ENCODE data around the gene SPEF2. TPM values are rescaled to one million over a fixed set of nuclear protein-coding genes. Genes with fewer than 3 reads are reported as not detected.

The SPEF2 gene
- total RNA-seq, 1 experiment from 2014 or later: 0.84 TPM

DNA sequence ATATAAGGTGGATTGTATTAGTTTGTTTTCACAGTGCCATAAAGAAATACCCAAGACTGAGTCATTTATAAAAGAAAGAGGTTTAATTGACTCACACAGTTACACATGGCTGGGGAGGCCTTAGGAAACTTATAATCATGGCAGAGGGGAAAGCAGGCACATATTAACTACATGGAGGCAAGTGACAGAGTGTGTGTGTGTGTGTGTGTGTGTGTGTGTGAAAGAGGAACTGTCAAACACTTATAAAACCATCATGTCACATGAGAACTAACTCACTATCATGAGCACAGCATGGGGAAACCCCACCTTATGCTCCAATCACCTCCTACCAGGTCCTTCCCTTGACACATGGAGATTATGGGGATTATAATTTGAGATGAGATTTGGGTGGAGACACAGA, 118.6 kb downstream of the SPEF2 start:
- no peak for DNase-seq (ENCODE audit: low read depth)

DNA sequence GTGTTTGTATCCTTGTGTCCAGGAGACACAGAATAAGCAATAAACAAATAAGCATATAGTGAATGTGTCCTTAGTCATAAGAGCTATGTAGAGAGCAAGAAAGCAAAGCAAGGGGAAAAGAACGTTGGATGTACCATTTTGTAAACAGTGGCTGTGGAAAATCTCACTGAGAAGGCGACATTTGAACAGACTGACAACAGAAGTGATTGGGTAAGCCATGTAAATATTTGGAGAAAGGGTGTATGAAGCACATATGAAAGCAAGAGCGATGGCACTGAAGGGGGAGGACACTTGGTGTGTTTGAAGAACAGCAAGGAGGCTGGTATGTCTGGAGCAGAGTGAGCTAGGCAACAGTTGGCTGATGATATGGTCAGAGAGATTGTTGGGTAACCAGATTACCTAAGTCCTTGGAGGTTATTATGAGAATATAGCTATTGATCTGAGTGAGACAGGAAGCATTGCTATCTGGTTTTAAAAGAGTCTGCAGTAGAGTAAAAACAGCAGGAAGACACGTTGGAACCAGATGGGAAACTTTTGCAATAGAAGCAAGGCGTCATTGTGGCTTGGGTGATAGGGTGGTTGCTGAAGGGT, 123.6 kb downstream of the SPEF2 start:
- peak; percentile 26 for DNase-seq (ENCODE audit: low read depth)

DNA sequence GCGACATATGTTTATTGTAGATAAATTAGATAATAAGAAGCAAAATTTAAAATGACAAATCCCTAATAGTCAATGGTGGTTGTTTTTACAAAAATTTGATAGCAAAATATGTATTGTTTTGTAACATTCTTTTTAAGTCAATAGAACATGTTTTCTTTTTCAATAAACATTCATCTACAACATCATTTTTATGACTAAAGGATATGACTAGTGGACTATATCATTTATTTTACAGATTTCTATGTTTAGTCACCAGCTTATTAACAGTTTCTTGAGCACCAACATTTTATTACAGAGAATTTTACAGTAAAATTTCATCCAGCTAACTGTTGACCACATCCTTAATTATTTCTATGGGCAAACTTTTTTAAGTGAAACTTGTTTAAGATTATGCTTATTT, 124.3 kb downstream of the SPEF2 start:
- DNase-seq (ENCODE audit: low read depth): no peak

DNA sequence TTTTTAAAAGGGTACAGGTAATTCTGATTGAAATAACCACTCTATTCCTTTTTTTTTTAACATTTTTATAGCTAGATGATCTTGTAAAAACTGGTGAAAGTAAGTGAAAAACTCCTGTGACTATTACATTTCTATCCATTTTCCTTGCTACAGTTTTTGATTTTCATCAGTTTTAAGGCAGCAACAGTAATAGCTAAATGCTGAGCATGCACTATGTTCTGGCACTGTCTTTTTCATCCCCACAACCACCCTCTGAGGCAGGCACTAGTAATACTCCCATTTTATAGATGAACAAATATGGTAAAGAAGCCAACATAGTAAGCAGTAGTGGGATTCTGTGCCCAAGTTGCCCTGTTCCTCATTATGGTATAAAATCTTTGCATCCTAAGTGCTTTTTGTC, 126.0 kb downstream of the SPEF2 start:
- no peak for DNase-seq (ENCODE audit: low read depth)

DNA sequence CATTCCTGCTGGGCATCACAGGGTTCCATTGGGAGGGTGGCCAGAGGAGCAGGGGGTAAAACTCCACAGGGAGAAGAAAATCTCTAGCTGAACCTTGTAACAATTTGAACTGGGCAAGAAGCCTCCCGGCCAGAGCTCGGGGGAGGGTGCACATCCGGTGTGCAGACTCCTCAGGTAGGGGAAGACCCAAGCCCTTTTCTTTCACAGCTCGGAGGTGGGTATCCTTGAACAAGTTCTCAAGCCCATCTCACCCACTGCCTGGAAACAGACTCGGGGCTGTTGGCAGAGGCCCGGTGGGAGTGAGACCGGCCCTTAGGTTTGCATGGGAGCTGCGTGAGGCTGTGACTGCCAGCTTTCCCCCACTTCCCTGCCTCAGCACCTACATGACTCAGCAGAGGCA, 127.5 kb downstream of the SPEF2 start:
- no peak for DNase-seq (ENCODE audit: low read depth)

DNA sequence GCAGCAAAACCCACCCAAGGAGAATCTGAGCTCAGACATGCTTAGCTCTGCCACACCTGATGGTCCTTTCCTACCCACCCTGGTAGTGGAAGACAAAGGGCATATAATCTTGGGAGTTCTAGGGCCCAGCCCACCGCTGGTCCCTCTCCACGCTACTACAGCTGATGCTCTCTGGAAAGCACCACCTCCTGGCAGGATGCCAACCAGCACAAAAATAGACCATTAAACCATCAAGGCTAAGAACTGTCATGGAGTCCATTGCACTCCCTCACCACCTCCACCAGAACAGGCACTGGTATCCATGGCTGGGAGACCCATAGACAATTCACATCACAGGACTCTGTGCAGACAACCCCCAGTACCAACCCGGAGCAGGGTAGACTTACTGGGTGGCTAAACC, 128.0 kb downstream of the SPEF2 start:
- peak; percentile 7 for DNase-seq (ENCODE audit: low read depth)

DNA sequence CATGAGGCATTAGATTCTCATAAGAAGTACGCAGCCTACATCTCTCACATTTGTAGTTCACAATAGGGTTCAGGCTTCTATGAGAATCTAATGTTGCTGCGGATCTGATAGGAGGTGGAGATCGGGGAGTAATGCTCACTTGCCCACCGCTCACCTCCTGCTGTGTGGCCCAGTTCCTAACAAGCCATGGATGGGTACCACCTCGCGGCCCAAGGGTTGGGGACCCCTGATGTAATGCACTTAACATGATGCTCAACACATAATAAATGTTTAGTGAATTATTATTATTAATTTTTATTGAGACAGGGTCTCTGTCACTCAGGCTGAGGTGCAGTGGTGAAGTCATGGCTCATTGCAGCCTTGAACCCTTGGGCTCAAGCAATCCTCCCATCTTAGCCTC, 134.3 kb downstream of the SPEF2 start:
- no peak for DNase-seq (ENCODE audit: low read depth)

DNA sequence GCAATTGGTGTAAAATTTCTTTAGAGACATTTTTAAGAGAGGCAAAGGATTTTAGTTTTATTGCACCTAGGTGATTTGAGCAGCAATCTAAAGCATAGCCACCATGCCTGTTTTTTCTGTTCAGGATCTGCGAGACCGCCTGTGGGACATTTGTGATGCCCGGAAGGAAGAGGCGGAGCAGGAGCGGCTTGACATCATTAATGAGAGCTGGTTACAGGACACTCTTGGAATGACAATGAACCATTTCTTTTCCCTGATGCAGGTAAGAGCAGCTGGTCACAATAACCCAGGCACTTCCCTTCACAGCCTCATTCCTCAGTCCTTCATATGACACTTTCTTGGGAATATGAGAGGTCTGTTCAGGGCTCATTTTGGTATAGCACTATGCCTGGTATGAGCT, 135.8 kb downstream of the SPEF2 start:
- no peak for DNase-seq (ENCODE audit: low read depth)

DNA sequence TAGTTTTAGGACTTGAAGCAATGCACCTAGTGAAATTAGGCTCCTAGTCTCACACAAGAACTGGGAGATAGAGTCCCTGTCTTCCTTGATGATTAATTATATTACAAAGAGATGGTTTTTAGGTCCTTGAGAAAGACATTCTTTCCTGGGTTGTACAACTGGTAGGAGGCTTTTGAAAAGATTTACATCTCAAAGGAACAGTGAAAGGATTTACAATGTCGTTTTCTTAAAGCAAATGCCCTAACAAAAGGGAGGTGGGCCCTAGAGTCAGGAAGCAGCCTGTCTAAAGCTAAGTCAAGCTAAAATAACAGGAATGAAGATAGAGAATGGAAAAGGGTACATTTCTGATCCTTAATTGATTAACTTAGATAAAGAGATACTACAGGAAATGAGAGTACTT, 136.8 kb downstream of the SPEF2 start:
- DNase-seq (ENCODE audit: low read depth): no peak

DNA sequence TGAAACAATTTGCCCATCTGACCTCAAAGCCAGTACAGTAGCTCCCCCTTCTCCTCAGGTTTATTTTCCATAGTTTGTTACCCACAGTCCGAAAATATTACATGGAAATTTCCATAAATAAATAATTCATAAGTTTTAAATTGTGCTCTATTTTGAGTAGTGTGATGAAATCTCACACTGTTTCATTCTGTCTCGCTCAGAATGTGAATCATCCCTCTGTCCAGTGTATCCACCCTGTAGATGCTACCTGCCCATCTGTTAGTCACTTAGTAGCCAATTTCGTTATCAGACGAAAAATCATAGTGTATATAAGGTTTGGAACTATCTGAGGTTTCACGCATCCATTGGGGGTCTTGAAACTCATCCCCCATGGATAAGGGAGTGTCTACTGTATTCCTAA, 138.3 kb downstream of the SPEF2 start:
- DNase-seq (ENCODE audit: low read depth): no peak

DNA sequence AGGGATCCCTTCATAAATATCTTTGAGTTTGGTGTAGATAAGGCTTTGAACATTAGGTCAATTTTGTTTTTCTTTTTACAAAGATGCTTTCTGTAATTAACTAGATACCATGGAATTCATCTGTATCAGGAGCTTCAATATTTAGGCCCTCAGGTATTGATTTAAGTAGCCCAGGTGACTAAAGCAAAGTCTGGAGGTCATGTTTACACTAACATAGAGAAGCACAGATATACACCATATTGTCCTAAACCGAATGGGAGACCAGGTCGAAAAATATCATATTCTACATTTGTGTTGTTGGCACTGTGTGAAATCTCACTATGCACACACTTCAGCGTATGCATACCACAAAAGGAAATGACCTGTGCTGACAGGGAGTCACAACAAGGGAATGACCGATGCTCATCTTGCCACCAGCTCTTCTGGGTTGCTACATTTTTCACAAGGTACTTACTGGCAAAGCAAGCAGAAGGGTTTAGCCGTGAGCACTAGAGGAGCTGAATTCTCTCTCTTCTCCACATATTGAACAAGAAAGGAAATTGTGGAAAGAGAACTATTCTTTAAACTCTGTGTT, 140.6 kb downstream of the SPEF2 start:
- DNase-seq (ENCODE audit: low read depth): no peak

DNA sequence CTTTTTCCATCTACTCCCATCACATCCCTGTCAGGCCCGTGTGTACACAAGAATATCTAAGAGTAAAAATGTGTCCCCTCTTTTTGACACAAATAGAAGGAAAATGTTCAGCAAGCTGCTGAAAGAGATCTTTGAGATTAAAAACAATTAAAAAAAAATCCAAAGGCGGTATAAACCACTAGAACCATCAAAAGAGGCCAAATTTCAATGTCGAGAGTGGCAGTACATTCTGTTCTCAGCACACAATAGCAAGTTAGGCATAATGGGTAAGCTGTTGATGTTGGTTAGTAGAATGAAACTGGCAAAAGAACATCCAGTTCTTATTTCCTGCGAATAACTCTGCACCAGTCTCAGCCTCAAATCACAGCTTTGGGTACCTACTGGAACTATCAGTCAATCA, 143.9 kb downstream of the SPEF2 start:
- DNase-seq (ENCODE audit: low read depth): no peak

DNA sequence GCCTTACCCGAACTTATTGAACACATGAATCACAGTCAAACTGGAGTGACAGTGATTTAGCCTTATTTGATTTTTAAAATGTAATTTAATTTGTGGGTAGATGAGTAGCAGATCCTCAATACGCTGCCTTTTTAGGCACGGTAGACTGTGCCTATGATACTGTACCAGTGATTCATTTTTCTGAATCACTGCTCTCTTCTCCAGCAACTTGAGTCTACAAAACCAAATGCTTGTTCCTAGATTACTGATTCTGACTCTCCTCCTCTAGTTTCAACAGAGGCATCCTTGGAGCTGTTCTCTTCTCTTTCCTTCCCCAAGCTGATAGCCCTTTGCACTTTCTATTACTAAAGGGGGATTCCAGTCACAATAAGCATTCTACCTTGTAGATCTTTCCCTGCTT, 144.7 kb downstream of the SPEF2 start:
- no peak for DNase-seq (ENCODE audit: low read depth)

DNA sequence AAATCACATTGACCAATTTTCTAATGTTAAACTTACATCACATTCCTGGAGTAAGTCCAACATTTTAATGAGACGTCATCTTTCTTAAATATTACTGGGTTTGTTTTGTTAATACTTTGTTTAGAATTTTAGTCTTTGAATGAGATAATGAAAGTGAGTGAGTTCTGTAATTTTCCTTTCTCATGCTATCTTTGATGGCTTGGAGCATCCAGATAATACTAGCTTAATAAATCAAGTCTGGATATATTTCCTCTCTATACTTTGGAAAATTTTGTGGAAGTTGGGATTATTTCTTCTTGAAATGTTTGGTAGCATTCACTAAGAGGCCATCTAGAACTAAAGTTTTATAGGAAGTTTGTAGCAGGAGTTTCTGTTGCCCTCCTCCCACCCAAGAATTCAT, 148.3 kb downstream of the SPEF2 start:
- DNase-seq (ENCODE audit: low read depth): no peak

DNA sequence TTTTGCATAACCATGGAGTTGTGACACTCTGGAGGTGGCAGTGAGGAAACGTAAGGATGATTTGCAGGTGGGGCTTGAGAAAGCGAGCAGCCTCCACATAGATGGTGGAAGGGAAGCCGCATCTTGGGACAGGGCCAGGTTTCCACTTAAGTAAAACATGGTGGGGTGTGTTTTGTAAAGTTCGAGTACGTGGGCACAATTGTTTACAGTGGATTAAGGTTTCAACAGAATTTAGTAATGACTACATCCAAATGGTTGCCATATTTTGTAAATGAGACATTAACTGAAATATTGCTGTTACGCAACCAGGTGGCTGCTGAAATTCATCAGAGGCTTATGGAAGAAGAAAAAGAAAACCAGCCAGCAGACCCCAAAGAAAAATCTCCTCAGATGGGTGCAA, 153.6 kb downstream of the SPEF2 start:
- peak; percentile 30 for DNase-seq (ENCODE audit: low read depth)

DNA sequence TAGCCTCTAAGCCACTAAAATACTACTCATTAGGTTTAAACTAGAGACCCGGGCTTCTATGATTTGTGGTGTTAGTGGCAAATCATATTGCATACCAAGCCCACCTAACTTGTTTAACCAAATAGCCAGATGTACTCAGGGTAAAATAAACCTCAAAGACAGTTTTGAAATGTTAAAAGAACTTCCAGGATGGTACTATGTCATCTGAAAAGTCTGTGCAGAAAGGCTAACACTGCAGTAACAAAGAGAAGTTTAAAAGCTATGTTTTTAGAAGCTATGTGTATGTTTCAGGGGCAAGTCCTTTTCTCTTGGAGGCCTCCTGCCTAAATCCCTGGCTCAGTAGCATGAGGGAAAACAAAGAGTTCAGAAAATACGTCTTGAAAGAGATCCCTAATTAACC, 154.2 kb downstream of the SPEF2 start:
- no peak for DNase-seq (ENCODE audit: low read depth)

DNA sequence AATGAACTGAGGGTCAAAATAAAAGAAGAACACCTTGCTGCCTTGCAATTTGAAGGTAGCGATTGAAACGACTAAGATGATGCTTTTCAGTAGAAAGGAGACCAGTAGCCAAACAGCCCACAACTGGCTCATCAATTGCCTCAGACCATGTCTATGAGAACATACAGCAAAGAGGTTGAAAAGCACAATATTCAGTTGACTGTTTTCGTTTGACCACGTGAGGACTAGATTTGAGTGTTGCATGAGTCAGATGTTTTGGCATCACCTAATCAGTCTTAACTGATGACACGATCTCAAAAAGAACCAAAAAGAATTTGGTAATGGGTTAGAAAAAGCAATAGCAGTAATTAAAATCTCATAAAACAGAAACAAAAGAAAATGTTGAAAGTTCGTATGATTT, 156.3 kb downstream of the SPEF2 start:
- peak; percentile 29 for DNase-seq (ENCODE audit: low read depth)

DNA sequence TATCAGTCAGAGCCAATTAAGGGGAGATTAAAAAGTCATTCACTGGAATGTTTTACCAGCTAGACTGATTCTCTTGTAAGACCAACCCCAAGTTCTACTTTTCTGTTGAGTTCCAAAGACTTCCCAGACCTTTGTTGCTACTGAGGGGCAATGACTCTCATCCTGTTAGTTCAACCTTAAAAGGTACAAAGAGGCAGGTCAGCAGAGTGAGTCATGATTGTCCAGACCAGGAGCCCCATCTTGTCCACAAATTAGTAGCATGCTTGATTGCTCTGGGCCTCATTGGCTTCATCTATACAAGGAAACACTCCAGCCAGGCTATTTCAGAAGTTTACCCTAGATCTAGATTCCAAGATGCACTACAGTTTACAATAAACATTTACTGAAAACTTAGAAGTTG, 159.1 kb downstream of the SPEF2 start:
- DNase-seq (ENCODE audit: low read depth): no peak

DNA sequence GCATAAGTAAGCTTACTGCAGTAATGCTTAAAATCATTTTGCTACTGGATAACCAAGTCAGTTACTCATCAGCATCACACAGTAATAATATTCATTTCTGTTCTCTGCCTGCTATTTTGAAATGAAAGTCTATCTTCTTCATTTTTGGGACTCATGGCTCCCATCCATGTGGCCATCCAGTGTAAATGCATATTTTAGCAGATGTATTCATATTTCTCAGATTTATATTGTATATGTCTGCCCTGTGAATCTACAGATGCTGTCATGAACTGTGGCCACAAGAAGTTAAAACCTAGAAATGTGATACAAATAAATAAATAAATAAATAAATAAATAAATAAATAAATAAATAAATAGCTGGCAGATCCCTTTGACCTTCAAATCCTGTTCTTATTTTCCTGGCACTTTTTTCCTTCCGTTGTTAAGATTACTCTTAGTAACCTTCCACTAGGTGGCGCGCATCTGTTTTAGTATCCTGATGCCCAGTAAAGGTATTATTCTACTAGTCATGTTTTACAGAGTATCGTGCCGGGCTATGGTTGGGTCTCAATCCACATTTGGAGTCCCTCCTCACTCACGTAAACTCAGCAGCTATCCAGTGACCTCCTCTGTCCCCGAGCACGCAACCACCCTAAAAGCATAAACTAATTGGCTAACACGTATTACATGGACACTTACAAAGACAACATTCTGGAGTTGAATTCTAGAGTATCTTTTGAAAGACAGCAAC, 159.9 kb downstream of the SPEF2 start:
- peak; percentile 70 for DNase-seq (ENCODE audit: low read depth)

DNA sequence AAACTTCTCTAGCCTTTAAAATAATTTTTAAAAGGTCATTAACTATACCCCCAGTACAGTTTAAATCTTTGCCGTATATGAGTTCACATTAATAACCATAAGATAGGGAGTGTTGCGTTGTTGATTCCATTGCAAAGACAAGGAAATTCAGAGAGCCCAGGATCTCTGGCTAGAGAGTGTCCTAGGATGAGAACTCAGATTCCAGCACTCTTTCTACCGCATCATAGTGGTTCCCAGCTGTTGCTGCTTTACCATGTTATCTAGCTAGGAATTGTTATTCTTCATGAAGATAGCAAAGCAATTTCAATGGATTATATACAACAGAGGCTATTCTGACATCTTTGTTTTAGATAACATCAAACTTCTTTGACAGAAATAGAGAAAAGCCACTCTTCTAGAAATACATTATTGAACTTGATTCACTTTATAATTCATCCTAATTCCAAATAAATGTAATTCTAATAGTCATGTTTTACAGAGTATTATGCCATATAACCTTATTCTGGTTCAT, 160.7 kb downstream of the SPEF2 start:
- DNase-seq (ENCODE audit: low read depth): no peak

DNA sequence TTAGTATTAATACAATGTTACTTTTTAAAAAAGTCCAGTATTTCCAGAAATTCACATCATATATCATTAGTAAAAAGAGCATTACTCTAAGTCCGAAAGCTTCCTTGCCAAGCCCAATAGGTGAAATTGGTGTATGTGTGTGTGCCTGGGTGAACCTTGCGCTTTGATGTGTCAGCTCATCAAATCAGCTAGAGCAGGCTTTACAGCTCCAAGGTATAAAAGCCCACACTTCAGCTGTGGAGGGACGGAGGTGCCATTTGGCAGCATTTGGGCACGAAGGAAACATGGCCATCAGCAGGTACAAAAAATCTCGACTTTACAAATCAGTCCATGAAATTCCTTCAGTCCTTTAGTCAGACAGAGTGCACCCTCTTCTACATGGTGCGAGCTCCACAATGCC, 162.6 kb downstream of the SPEF2 start:
- no peak for DNase-seq (ENCODE audit: low read depth)

DNA sequence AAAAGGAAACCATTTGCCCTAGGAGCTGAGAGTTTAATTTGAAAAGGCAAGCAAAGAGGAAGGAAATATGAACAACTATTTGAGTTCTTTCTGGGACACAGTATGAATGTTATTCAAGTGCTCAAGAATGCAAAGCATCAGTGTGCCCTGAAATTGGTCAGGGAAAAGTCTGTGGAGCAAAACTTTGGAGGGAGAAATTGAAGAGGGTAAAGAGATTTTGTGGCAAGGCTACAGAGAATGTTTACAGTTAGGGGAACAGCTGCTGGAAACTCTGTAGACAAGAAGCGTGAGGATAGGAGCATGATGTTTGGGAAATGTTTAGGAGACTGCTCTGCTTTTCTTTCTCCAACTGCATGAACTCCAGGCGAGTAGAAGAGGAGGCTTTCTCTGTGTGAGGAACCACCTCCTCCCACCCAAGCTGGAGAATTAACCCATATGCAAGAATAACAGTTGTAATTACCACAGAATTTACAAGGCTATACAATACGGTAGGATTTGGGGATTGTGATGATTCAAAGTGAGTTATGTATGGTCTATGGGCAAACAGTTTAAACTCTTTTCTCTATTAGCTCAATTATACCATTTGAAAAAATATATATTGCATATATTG, 163.6 kb downstream of the SPEF2 start:
- no peak for DNase-seq (ENCODE audit: low read depth)

DNA sequence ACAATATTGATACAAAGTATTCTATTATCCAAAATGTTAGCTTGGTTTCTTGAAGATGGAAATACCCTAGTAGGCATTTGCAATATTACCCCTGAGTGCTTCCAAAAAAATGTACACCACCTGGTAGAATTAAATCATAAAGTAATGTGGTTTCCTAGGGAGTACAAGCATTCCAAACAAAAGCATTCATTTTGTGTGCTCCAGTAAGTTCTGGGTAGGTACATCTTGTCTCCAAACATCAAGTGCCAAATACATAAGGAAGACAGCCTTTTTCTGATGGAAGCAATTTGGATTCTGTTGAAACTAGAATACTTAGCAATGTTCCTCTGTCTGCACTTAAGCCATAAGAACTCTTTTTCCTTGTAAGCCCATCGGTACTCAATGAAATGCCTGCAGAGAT, 165.9 kb downstream of the SPEF2 start:
- no peak for DNase-seq (ENCODE audit: low read depth)
